Head of caudate nucleus (tissue), 42 donors: Measurements from ENCODE around the gene CHRDL1.
"Not testable (repeated sequence)": the region's sequence is repeated elsewhere in the genome, so short reads cannot be mapped to it uniquely, and the experiment has no call there.

Experiments used
- DNase-seq, 42 donors: peaks; one replicate each; pipeline versions ENCODE4 v3.0.0 to v3.0.0-alpha.2; 2020 to 2021; ENCODE audit warnings: mixed read lengths in 7 of 42
- intact Hi-C: fragments of 100-400 bp; cut with DNase I; formaldehyde crosslinking; loops from one replicate; pipeline ENCODE4 v1.15.0; 2022

Gene CHRDL1

DNA sequence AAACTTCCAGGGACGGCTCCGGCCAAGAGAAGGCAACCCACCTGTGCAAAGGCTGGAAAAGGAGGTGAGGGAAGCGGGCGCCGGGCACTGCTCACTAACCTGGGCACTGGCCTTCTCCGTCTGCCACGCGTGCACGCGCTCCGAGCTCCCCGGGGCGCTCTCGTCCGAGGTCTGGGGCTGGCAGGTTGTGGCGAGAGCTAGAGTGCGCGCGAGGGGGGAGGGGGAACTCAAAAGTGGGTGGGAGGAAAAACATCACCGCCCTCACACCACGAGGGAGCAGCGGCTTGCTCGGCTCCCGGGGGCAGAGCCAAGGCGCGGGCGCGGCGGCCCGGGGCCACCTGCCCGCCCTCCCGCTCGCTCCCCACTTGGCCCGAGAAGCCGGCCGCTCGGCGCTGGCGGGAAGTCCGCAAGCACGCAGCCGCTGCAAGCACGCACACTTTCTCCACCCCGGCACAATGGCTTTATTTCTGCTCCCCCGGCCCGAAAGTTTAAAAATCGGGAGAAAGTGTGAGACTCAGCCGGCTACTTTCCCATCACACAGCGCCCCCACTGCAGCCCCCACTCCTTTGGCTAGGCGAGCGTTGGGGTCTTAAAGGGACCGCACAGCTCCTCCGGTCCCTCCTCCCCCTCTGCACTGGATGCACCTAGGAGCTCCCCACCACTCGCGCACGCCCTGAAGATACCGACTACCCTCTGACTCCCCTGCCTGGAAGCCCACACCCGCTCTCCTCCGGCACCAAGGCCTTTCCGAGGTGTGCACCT, at the start of gene CHRDL1:
TSS of gene CHRDL1 (minus strand) at position 173 of the 762 bp plus-strand sequence. CDS start 3,636 bp downstream, outside the sequence.
- intact Hi-C loops = no loop called here
- DNase-seq = peak in 38 of 42 donors; percentile 1 to 60 (median 26)

DNA sequence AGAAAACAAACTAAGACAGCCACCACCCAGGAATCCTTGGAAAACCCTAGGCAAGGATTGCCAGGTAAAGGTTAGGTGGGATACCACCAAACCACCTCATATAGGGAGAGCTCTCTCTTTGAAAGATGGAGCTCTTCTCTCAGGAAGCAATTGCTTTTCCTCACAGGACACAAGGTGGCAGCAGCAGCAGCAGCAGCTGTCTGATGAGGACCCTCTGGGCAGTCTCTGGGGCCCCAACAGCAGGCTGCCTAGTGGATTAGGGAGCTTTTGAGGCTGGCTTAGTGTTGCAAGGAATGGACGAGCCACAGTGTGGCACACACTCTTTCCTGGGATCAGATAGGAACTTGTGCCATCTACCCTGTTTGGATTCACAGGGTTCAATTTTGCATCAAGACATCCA, 41.4 kb upstream of the CHRDL1 start:
- DNase-seq = no peak
- intact Hi-C loops = no loop called here

DNA sequence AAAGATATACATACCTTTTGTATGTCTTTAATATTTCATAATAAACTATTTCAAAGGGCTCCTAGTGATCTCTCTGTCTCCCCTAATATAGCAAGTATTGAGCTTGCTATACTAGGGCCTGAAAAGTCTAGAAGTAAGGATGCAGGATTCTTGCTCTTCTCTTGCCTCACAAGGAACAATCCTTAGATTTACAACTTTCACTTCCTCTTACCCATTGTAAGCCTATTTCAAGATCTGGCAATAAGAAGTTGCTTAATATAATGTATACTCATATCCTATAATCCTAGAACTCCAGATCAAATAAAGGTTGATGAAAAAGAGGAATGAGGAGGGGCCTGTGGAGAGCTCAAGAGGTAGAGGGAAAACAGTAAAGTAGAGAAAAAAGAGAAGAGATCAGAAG, 40.8 kb upstream of the CHRDL1 start:
- intact Hi-C loops = no loop called here
- DNase-seq = no peak

DNA sequence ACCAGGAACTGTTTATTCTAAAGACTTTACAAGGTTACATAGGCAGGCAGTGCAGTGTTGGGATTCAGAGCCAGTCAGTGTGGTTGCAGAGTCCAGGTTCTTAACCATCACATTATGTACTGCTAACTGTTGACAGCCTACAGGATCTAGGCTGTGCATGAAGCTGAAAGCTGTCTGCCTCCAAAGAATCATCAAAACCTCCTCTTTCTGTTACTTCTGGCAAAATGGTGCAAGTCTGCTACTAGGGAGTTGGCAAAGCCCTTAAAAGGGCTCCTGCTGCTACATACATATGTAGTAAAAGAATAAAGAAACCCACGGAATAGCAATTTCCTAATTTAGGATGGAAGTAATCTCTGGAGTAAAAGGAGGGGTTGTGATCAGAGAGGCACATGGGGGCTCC, 40.4 kb upstream of the CHRDL1 start:
- DNase-seq = no peak
- intact Hi-C loops = no loop called here

DNA sequence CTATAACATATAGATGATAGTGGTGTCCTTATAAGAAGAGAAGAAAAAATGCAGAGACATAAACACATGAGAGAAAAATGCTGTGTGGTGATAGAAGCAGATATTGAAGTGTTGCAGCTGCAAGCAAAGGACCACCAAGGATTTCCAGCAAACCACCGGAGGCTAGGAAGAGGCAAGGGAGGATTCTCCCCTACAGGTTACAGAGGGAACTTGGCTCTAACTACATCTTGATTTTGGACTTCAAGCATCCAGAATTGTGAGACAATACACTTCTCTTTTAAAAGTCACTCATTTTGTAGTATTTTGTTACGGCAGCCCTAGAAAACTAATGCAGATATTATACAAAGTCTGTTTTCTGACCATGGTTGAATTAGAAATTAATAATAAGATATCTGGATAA, 30.4 kb upstream of the CHRDL1 start:
- intact Hi-C loops = no loop called here
- no peak for DNase-seq

DNA sequence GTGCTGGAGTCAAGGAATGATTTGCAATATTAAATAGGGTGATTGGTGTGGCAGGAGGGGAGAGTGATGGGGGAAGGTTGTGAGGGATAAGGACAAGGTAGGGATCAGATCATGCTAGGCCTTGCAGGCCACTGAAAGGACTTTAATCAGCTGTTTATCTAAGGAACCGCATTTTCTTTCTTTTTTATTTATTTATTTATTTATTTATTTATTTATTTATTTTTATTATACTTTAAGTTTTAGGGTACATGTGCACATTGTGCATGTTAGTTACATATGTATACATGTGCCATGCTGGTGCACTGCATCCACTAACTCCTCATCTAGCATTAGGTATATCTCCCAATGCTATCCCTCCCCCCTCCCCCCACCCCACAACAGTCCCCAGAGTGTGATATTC, 20.9 kb upstream of the CHRDL1 start:
- intact Hi-C loops, DNase-seq: not testable (repeated sequence)

DNA sequence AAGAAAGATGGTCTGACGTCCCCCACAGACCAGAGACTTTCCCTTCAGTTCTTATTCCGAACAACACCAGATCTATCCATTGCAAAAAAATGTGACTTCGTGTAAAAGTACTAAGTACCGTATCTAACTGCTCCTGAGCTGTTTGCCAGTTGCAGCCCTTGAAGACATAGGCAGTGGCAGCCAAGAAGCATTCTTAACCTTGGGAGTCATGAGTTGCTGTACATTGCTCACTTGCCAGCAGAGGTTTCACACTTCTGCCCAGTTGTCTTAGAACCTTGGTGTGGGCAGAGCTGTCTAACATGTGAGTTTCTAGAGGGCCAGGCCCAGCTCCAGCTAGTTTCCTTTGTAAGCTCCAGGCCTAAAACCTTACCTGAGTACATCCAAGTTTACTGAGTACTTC, 10.5 kb upstream of the CHRDL1 start:
- DNase-seq = no peak
- intact Hi-C loops = no loop called here

- intact Hi-C loops = no loop called here
- DNase-seq = no peak
Measured at GRCh38 chrX:110805303-110805702, 9.7 kb upstream of the CHRDL1 start.

DNA sequence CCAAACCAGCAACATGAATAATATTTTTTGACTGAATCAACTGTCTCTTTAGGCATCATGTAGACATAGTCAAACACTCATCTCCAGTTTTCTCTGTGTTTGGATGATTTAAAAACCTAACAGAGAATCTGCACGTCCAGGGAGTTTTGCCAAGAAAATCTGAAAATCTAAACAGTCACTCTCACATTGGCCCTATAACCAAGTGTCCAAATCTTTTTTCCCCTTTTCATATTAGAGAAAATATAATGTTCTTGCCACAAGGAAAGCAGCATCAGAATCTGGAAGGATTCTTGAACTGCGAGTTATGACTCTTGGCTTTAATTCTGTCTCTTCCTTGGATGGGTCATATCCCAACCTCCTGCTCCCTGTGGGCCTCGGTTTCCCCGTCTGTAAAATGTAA, 8.8 kb upstream of the CHRDL1 start:
- intact Hi-C loops = no loop called here
- DNase-seq = no peak

DNA sequence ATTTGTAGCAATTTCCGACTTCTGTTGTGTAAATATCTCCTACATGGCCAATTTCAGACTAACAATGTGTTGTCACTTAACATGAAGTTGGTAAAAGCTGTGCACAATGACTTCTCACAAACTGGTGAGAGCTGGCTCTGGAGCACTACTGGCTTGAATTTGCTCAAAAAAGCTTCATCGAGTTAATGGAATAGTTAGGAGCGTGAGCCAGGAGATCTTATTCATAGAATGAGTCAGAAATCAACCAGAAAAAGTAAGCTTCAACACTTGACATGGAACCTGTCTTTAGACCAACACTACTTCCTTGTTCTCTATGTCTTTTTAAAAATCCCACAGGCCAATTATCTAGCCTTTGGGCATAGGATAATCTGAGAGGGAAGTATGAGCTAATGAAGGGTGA, 7.9 kb upstream of the CHRDL1 start:
- intact Hi-C loops = no loop called here
- no peak for DNase-seq

DNA sequence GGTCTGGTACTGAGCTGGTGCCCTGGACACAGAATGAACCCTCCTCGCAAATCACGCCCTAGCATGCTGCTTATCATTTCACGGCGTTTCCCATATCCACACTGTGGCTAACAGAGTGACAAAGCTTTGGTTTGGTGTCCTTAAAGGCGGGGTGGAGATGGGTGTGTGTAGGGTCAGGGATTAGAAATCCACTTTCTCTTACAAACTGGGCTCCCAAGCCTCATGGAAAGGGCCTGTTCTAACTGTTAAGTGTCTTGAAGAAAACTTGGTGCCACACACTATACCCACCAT, 735 bp upstream of the CHRDL1 start:
- intact Hi-C loops = no loop called here
- no peak for DNase-seq

DNA sequence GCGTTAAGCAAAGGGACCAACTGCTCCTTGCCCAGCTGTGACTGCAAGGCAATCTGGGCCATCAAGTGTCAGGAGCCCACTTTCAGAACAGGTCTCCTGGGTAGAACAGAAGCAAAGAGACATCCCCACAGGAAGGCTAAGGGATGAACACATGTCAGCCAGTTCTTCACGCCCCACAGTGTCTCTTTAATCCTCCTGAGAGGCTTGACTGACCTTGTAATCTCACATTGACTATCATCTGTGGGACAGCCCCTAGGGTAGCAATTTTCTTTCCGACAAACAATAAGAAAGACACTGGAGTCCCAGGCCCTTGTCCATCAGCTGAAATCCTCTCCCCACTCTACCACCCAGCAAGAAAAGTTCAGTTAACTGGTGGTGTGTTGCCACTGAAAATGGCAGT, 1.0 kb downstream of the CHRDL1 start:
- DNase-seq = no peak
- intact Hi-C loops = no loop called here

- DNase-seq = no peak
Measured at GRCh38 chrX:110791071-110791470, 4.5 kb downstream of the CHRDL1 start.

GRCh38 chrX:110786486-110786885, 9.1 kb downstream of the CHRDL1 start:
- no peak for DNase-seq
- intact Hi-C loops = no loop called here

More at GRCh38 chrX:110791071-110791470, 4.5 kb downstream of the CHRDL1 start:
- intact Hi-C loops = no loop called here

GRCh38 chrX:110759785-110760184, 35.8 kb downstream of the CHRDL1 start:
- intact Hi-C loops = no loop called here
- DNase-seq = no peak

DNA sequence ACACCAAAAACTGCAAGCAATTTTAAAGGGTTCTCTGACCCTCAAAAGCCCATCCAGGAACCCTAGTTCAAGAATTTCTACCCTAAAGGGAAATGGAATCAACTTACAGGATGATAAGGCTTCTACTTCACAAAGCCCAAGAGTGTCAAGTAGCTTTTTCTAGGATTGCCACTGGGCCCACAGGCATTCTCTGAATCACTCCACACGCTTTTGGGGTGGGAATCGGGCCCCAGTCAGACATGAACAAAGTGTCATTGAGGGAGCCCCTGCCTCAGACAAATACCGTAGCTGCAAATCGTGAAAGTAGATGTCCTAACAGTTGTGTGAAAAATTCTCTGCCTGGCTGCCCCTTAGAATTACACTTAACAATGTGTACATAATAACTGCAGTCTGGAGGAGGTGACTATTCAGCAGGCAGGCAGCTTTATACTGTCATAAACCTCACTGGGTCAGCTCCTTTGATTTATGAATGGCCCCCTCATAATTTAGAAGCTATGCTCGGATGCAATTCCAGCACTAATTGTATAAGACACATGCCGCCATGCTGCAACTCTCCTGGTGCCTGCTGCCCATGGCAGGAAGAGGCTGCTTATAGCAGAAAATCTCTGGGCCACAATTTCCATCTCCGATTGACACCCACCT, 36.7 kb downstream of the CHRDL1 start:
- intact Hi-C loops = no loop called here
- no peak for DNase-seq

GRCh38 chrX:110755611-110756010, 40.0 kb downstream of the CHRDL1 start:
- intact Hi-C loops = no loop called here
- no peak for DNase-seq

- no peak for DNase-seq
- intact Hi-C loops = no loop called here
Measured at GRCh38 chrX:110755061-110755460, 40.6 kb downstream of the CHRDL1 start.

- no peak for DNase-seq
Measured at GRCh38 chrX:110750526-110751189, 45.0 kb downstream of the CHRDL1 start.

DNA sequence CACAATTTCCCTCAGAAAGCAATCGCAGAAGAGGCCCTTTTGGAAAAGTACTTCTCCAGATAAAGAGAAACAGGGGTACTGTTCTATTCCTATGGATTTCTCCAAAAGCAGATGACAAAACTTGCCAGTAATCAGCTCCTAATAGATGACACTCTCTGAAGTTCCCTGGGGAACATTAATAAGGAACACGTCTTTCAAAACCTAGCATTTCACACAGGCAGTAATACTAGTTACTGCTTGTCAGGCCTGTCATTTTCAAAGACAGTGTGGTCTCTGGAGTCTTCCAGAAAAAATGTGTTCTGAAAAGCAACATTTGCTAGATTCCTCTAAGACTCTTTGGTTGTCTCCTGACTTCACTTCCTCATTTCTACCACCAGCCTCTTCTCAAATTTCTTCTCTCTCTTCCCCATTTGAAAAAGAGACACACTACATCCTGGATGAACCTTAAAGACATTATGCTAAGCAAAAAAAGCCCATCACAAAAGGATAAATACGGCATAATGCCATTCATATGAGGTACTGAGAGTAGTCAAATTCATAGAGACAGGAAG, 47.3 kb downstream of the CHRDL1 start:
- DNase-seq = no peak
- intact Hi-C loops = no loop called here

More at GRCh38 chrX:110750526-110751189, 45.0 kb downstream of the CHRDL1 start:
- intact Hi-C loops = no loop called here
